Measurements from ENCODE around the gene CHST3.

DNA sequence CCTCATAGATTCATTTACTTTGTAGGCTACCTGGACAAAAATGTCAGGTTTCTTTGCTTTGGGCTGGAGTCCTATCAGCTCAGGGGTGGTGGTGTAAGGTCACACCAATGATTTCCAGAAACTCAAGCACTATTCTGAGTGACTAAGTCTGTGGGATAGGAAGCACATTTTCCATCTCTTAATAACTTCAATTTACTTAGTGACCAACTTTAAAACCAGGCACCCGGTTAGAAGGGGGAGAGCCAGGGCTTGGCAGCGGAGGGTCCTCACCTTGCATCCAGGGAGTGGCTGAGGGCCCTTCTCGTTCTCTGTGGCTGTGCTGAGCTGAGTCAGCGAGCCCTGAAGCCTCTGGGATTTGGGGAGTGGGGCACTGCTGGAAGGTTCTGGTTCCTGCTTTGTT is 6.7 kb downstream of the CHST3 start:
- no peak for TF ChIP-seq POLR2AphosphoS5 (IDR thresholded peaks at IDR 0.05; ENCODE audit: low read depth, low read length)
- TF ChIP-seq POLR2A (IDR thresholded peaks at IDR 0.05; ENCODE audit: low read depth, low read length): no peak
- TF ChIP-seq TAF1 (IDR thresholded peaks at IDR 0.05; ENCODE audit: low read depth, low read length): no peak
